Hepatocyte (in vitro differentiated cells): ENCODE data around the gene MACO1.

Experiments
- CTCF ChIP-seq: fragments of 200-600 bp; sonication (generic); IDR thresholded peaks from 2 replicates; pipeline ENCODE4 v1.5.1; 2016; ENCODE audit warnings: antibody characterized with exemption, mild to moderate bottlenecking; ENCODE audit not compliant: poor library complexity
- EZH2 ChIP-seq: fragments of 200-600 bp; sonication (generic); IDR thresholded peaks from 2 replicates; pipeline ENCODE4 v1.6.1; 2016; ENCODE audit warnings: antibody characterized with exemption, mild to moderate bottlenecking, borderline replicate concordance

- TF ChIP-seq CTCF (no peak), EZH2 (no peak)
Measured at GRCh38 chr1:25538191-25538767, 107.6 kb downstream of the MACO1 start.
